Measurements from ENCODE around the gene LAMTOR2.

LAMTOR2 gene

GRCh38 chr1:156096640-156097391 lies 42.2 kb downstream of the LAMTOR2 start:
- in situ Hi-C loops (cut with MboI; ENCODE audit: low sequenced_read_pairs), result no loop called here

- in situ Hi-C loops (cut with MboI; ENCODE audit: low sequenced_read_pairs), result no loop called here
These were observed 43.1 kb downstream of the LAMTOR2 start for GRCh38 chr1:156097499-156098178.

- in situ Hi-C loops (cut with MboI; ENCODE audit: low sequenced_read_pairs), result no loop called here
These were observed 44.2 kb downstream of the LAMTOR2 start for GRCh38 chr1:156098784-156099183.

- in situ Hi-C loops (cut with MboI; ENCODE audit: low sequenced_read_pairs), result no loop called here
These were observed 44.7 kb downstream of the LAMTOR2 start for GRCh38 chr1:156099282-156099681.

- in situ Hi-C loops (cut with MboI; ENCODE audit: low sequenced_read_pairs), result no loop called here
These were observed 45.8 kb downstream of the LAMTOR2 start for GRCh38 chr1:156100205-156100995.

GRCh38 chr1:156101880-156102279 lies 47.3 kb downstream of the LAMTOR2 start:
- in situ Hi-C loops (cut with MboI; ENCODE audit: low sequenced_read_pairs), result no loop called here

- in situ Hi-C loops (cut with MboI; ENCODE audit: low sequenced_read_pairs), result no loop called here
These were observed 48.3 kb downstream of the LAMTOR2 start for GRCh38 chr1:156102633-156103511.

DNA sequence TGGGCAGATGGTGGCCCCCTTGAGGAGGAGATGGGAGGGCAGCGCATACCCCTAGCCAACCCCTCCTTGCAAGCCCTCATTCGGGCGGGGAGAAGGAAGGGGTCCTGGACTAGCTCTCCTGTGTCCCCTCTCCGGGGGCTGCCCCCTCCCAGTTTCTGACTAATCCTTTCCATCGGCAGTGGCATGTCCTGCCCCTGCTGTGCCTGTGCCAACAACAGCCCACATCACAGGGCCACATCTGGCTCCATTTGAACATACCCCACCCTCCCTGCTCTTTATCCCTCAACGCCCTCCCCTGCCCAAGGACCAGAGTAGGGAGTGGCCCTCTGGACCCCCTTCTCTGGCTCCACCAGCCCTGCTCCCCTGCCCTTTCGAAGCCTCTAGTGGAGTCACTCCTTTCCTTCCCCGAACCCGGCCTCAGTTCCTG lies 49.0 kb downstream of the LAMTOR2 start:
- in situ Hi-C loops (cut with MboI; ENCODE audit: low sequenced_read_pairs), result no loop called here

DNA sequence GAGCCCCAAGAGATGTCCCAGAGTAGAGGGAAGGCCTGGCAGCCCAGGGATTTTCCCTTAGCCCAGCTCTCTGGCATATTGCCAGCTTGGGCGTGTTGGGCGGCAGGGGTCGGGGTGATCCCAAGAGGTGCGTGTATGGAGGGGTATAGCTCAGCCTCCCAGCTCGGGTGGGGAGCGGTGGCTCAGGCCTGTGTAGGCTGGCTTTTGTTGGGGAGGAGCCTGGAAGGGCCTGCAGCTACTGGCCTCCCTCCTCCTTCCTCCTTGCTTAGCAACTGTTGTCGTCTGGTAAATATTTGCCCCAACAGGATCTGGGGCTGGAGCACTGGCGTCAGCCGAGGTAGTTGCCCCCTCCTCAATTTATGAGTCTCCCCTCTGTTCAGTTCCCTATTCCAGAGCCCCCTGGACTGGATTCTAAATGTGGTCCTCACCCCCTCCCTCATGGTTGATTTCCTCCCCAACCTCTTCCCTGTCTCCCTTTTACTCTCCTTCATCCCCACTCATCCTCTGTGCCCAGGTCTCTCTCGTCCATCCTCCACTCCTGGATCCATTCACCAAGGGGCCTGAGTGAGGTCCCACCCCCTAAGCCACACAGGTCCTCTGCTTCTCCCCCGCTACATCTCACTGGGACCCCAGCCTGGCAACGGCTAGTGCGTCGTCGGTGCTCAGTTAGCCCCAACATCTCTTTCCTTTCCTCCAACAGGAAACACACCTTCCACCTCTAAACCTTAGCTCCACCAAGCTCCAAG lies 49.7 kb downstream of the LAMTOR2 start:
- in situ Hi-C loops (cut with MboI; ENCODE audit: low sequenced_read_pairs), result no loop called here

- in situ Hi-C loops (cut with MboI; ENCODE audit: low sequenced_read_pairs), result no loop called here
These were observed 50.6 kb downstream of the LAMTOR2 start for GRCh38 chr1:156104861-156105832.

- in situ Hi-C loops (cut with MboI; ENCODE audit: low sequenced_read_pairs), result no loop called here
These were observed 52.3 kb downstream of the LAMTOR2 start for GRCh38 chr1:156106624-156107488.

DNA sequence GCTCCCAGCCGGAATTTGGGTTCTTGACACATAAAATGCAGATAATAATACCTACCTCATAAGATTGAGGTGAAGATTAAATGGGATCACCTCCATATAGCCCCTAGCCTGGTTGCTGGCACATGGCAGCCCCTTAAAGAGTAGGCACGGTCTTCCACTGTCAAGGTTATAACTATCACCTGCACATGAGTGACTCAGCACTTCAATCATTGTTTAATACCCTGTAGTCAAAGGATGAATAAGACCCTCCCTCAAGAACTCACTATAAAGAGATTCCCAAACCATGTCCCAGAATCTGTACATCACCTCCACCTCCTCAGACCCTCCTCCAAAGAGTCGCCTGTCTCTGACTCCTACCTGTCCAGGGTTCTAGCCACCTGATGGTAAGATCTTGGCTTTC lies 53.5 kb downstream of the LAMTOR2 start:
- in situ Hi-C loops (cut with MboI; ENCODE audit: low sequenced_read_pairs), result no loop called here

All from hTERT RPE-1 (cell line).